IMR-90 (cell line): Measurements from ENCODE around the gene STK31.

Source experiments
- FOS ChIP-seq: fragments of 150-350 bp; IDR thresholded peaks from 2 replicates; pipeline ENCODE4 v1.6.1; 2016; ENCODE audit warnings: low read depth, low read length
- MAZ ChIP-seq: IDR thresholded peaks from 2 replicates; pipeline ENCODE4 v1.6.1; 2012; ENCODE audit warnings: low read depth, mild to moderate bottlenecking, low read length, improper control_type of control experiment, moderate library complexity, borderline replicate concordance
- POLR2A ChIP-seq: IDR thresholded peaks from 2 replicates; pipeline ENCODE4 v1.6.1; 2012; ENCODE audit warnings: mild to moderate bottlenecking, low read depth, low read length
- RAD21 ChIP-seq: IDR thresholded peaks from 2 replicates; pipeline ENCODE4 v1.6.1; 2012; ENCODE audit warnings: low read length, improper control_type of control experiment
- TF ChIP-seq, protein P1 (sequence below): conservative IDR thresholded peaks from 2 replicates; pipeline ENCODE4 v1.5.1; 2012; ENCODE audit warnings: mild to moderate bottlenecking, low read depth, low read length, improper control_type of control experiment

DNA sequence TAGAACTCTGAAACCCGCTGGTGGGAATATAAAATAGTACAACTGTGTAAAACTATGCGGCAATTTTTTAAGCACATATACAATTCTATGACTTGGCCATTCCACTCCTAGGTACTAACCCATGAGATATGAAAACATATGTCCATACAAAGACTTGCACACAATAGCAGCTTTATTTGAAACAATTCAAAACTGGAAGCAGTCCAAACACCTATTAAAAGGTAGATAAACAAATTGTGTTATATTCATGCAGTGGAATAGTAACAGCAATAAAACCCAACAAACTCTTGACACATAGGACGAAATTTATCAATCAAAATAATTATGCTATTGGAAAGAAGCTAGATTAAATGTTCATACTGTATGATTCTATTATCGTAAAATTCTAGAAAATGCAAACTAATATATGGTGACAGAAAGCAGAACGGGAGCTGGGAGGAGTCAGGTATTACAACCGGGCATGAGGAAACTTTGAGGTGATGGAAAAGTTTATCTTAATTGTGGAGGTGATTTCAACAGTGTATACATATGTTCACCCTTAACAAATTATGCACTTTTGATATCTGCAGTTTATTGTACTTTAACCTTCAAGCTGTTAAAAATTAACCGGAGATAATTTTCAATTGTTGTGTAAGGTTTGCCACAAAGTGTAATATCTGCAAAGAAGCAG, 803 bp upstream of the STK31 start:
- TF ChIP-seq, protein P1, sequence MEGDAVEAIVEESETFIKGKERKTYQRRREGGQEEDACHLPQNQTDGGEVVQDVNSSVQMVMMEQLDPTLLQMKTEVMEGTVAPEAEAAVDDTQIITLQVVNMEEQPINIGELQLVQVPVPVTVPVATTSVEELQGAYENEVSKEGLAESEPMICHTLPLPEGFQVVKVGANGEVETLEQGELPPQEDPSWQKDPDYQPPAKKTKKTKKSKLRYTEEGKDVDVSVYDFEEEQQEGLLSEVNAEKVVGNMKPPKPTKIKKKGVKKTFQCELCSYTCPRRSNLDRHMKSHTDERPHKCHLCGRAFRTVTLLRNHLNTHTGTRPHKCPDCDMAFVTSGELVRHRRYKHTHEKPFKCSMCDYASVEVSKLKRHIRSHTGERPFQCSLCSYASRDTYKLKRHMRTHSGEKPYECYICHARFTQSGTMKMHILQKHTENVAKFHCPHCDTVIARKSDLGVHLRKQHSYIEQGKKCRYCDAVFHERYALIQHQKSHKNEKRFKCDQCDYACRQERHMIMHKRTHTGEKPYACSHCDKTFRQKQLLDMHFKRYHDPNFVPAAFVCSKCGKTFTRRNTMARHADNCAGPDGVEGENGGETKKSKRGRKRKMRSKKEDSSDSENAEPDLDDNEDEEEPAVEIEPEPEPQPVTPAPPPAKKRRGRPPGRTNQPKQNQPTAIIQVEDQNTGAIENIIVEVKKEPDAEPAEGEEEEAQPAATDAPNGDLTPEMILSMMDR: no peak
- TF ChIP-seq FOS: no peak
- TF ChIP-seq POLR2A: no peak
- TF ChIP-seq MAZ: no peak
- no peak for TF ChIP-seq RAD21
